SK-N-SH treated with all-trans-retinoic acid at 6 μM for 48 hours (cell line): ENCODE measurements around the gene MYO3B.

Experiments used
- ARNTL ChIP-seq: fragments of 450-650 bp; formaldehyde crosslinking; IDR thresholded peaks from 2 replicates; pipeline ENCODE4 v1.5.0; 2020; ENCODE audit warnings: low read depth, mild to moderate bottlenecking, moderate library complexity, borderline replicate concordance
- CSRNP3 ChIP-seq: fragments of 250-450 bp; sonication (Bioruptor Pico); IDR thresholded peaks from 2 replicates; pipeline ENCODE4 v1.5.1; 2021; ENCODE audit warnings: mild to moderate bottlenecking, moderate library complexity
- GLIS3 ChIP-seq: fragments of 250-450 bp; sonication (Bioruptor Pico); IDR thresholded peaks from 2 replicates; pipeline ENCODE4 v1.5.0; 2020; ENCODE audit warnings: mild to moderate bottlenecking, moderate library complexity
- OSR1 ChIP-seq: fragments of 250-450 bp; sonication (Bioruptor Pico); IDR thresholded peaks from 2 replicates; pipeline ENCODE4 v1.8.0; 2022; ENCODE audit warnings: moderate library complexity, mild to moderate bottlenecking, inconsistent platforms
- PATZ1 ChIP-seq: fragments of 250-450 bp; sonication (Bioruptor Pico); IDR thresholded peaks from 2 replicates; pipeline ENCODE4 v1.8.0; 2020; ENCODE audit warnings: mild to moderate bottlenecking, moderate library complexity, borderline replicate concordance
- POU6F1 ChIP-seq: fragments of 250-450 bp; sonication (Bioruptor Pico); IDR thresholded peaks from 2 replicates; pipeline ENCODE4 v1.8.0; 2021; ENCODE audit warnings: low read depth, mild to moderate bottlenecking, moderate library complexity, borderline replicate concordance
- PPARA ChIP-seq: fragments of 250-450 bp; sonication (Bioruptor Pico); IDR thresholded peaks from 2 replicates; pipeline ENCODE4 v1.5.0; 2020; ENCODE audit warnings: mild to moderate bottlenecking, borderline replicate concordance
- SNAI2 ChIP-seq: fragments of 250-450 bp; sonication (Bioruptor Pico); IDR thresholded peaks from 2 replicates; pipeline ENCODE4 v1.5.0; 2020; ENCODE audit warnings: mild to moderate bottlenecking, moderate library complexity
- TOX ChIP-seq: fragments of 250-450 bp; sonication (Bioruptor Pico); IDR thresholded peaks from 2 replicates; pipeline ENCODE4 v1.8.0; 2021; ENCODE audit warnings: mild to moderate bottlenecking, moderate library complexity, borderline replicate concordance
- ZFP3 ChIP-seq: fragments of 250-450 bp; sonication (Bioruptor Pico); IDR thresholded peaks from 2 replicates; pipeline ENCODE4 v1.5.0; 2020; ENCODE audit warnings: mild to moderate bottlenecking, moderate library complexity
- ZFP30 ChIP-seq: fragments of 450-650 bp; formaldehyde crosslinking; IDR thresholded peaks from 2 replicates; pipeline ENCODE4 v1.5.0; 2022; ENCODE audit warnings: mild to moderate bottlenecking, moderate library complexity
- ZNF565 ChIP-seq: fragments of 450-650 bp; formaldehyde crosslinking; conservative IDR thresholded peaks from 2 replicates; pipeline ENCODE4 v1.5.0; 2020; ENCODE audit warnings: low read depth, mild to moderate bottlenecking, moderate library complexity
- ZNF70 ChIP-seq: fragments of 450-650 bp; formaldehyde crosslinking; IDR thresholded peaks from 2 replicates; pipeline ENCODE4 v1.5.0; 2020; ENCODE audit warnings: mild to moderate bottlenecking, moderate library complexity

- TF ChIP-seq GLIS3 = no peak
- TF ChIP-seq ARNTL = no peak
- TF ChIP-seq PATZ1 (CRISPR knock-in tag) = no peak
- no peak for TF ChIP-seq ZFP30
- no peak for TF ChIP-seq OSR1 (CRISPR knock-in tag)
- no peak for TF ChIP-seq ZNF565 (CRISPR knock-in tag)
- no peak for TF ChIP-seq POU6F1
- no peak for TF ChIP-seq CSRNP3
- no peak for TF ChIP-seq ZFP3 (CRISPR knock-in tag)
- TF ChIP-seq PPARA = no peak
- no peak for TF ChIP-seq TOX
- TF ChIP-seq ZNF70 (CRISPR knock-in tag) = no peak
- no peak for TF ChIP-seq SNAI2 (CRISPR knock-in tag)
Observed at GRCh38 chr2:170298861-170299429, 121.0 kb downstream of the MYO3B start.
